HEK293 (cell line): Measurements from ENCODE around the gene PSTPIP2.

Experiments
- CTCF ChIA-PET: fragments of 350-600 bp; formaldehyde crosslinking; extraction: SDS; loops from one replicate; lab custom pipeline; 2021; ENCODE audit warnings: antibody characterized with exemption; lab: Yijun Ruan, JAX
- POLR2A ChIA-PET: fragments of 300-600 bp; formaldehyde crosslinking; extraction: SDS; loops from one replicate; lab custom pipeline; 2020; ENCODE audit warnings: antibody characterized with exemption, inconsistent platforms; lab: Yijun Ruan, JAX
- H3K27ac ChIP-seq: fragments of 200-500 bp; sonication (Bioruptor generic); 2 replicates; pipeline ENCODE4 v1.5.1; 2014; ENCODE audit warnings: low read depth, low read length, control low read depth, inconsistent platforms; ENCODE audit errors: extremely low read depth
- H3K36me3 ChIP-seq, 2 experiments: fragments of 200-500 bp in 1 of 2; sonication (Bioruptor generic) in 1 of 2; 1 replicate in 1 of 2; 2 replicates in 1 of 2; pipeline ENCODE4 v1.5.1; 2014 to 2017; ENCODE audit warnings: inconsistent platforms in 2 of 2, low read length in 2 of 2; ENCODE audit not compliant: control insufficient read depth in 2 of 2, insufficient read depth in 1 of 2
- H3K4me1 ChIP-seq: fragments of 200-500 bp; sonication (Bioruptor generic); 2 replicates; pipeline ENCODE4 v1.5.1; 2014; ENCODE audit warnings: mild to moderate bottlenecking, low read length, inconsistent platforms; ENCODE audit not compliant: control insufficient read depth, insufficient read depth
- H3K4me3 ChIP-seq: 2 replicates; pipeline ENCODE4 v1.5.1; 2011; ENCODE audit warnings: low read depth, mild to moderate bottlenecking, control low read depth, low read length, moderate library complexity
- H3K9me3 ChIP-seq: fragments of 200-500 bp; sonication (Bioruptor generic); 2 replicates; pipeline ENCODE4 v1.5.1; 2014; ENCODE audit warnings: low read depth, low read length, inconsistent platforms; ENCODE audit not compliant: control insufficient read depth, insufficient read depth
- AEBP2 ChIP-seq: fragments of 450-650 bp; formaldehyde crosslinking; IDR thresholded peaks from 2 replicates; pipeline ENCODE4 v1.5.1; 2016; ENCODE audit warnings: missing biosample characterization, missing genetic modification characterization, borderline replicate concordance
- BCL11A ChIP-seq: fragments of 450-650 bp; formaldehyde crosslinking; IDR thresholded peaks from 2 replicates; pipeline ENCODE4 v1.5.1; 2016; ENCODE audit warnings: low read depth, missing biosample characterization, missing genetic modification characterization
- MYNN ChIP-seq: fragments of 450-650 bp; formaldehyde crosslinking; IDR thresholded peaks from 2 replicates; pipeline ENCODE4 v1.5.1; 2016; ENCODE audit warnings: missing biosample characterization, missing genetic modification characterization, borderline replicate concordance
- WT1 ChIP-seq: fragments of 450-650 bp; formaldehyde crosslinking; IDR thresholded peaks from 2 replicates; pipeline ENCODE4 v1.5.1; 2016; ENCODE audit warnings: missing biosample characterization, missing genetic modification characterization
- ZBTB1 ChIP-seq: fragments of 450-650 bp; formaldehyde crosslinking; IDR thresholded peaks from 2 replicates; pipeline ENCODE4 v1.5.1; 2016; ENCODE audit warnings: missing biosample characterization, missing genetic modification characterization
- ZEB2 ChIP-seq: fragments of 450-650 bp; formaldehyde crosslinking; IDR thresholded peaks from 2 replicates; pipeline ENCODE4 v1.5.1; 2016; ENCODE audit warnings: missing biosample characterization, missing genetic modification characterization
- ZNF121 ChIP-seq: fragments of 450-650 bp; formaldehyde crosslinking; IDR thresholded peaks from 2 replicates; pipeline ENCODE4 v1.5.1; 2016; ENCODE audit warnings: missing biosample characterization, missing genetic modification characterization
- ZNF133 ChIP-seq: fragments of 450-650 bp; formaldehyde crosslinking; IDR thresholded peaks from 2 replicates; pipeline ENCODE4 v1.5.1; 2016; ENCODE audit warnings: missing biosample characterization, missing genetic modification characterization
- ZNF140 ChIP-seq: fragments of 450-650 bp; formaldehyde crosslinking; IDR thresholded peaks from 2 replicates; pipeline ENCODE4 v1.5.1; 2016; ENCODE audit warnings: missing biosample characterization, missing genetic modification characterization
- ZNF19 ChIP-seq: fragments of 450-650 bp; formaldehyde crosslinking; IDR thresholded peaks from 2 replicates; pipeline ENCODE4; 2016; ENCODE audit warnings: missing biosample characterization, missing genetic modification characterization, low read depth
- ZNF221 ChIP-seq: fragments of 450-650 bp; formaldehyde crosslinking; IDR thresholded peaks from 2 replicates; pipeline ENCODE4 v1.5.1; 2017; ENCODE audit warnings: missing biosample characterization, missing genetic modification characterization, borderline replicate concordance
- ZNF266 ChIP-seq: fragments of 450-650 bp; formaldehyde crosslinking; IDR thresholded peaks from 2 replicates; pipeline ENCODE4 v1.5.1; 2016; ENCODE audit warnings: missing biosample characterization, missing genetic modification characterization, low read depth
- ZNF398 ChIP-seq: fragments of 450-650 bp; formaldehyde crosslinking; IDR thresholded peaks from 2 replicates; pipeline ENCODE4 v1.5.1; 2017; ENCODE audit warnings: missing biosample characterization, missing genetic modification characterization
- ZNF501 ChIP-seq: fragments of 450-650 bp; formaldehyde crosslinking; IDR thresholded peaks from 2 replicates; pipeline ENCODE4 v1.5.1; 2016; ENCODE audit warnings: missing biosample characterization, missing genetic modification characterization
- ZNF518A ChIP-seq: fragments of 450-650 bp; formaldehyde crosslinking; conservative IDR thresholded peaks from 2 replicates; pipeline ENCODE4 v1.5.1; 2016; ENCODE audit warnings: low read depth, missing biosample characterization, missing genetic modification characterization
- ZNF521 ChIP-seq: fragments of 450-650 bp; formaldehyde crosslinking; IDR thresholded peaks from 2 replicates; pipeline ENCODE4 v1.5.1; 2017; ENCODE audit warnings: missing biosample characterization, mild to moderate bottlenecking, missing genetic modification characterization
- ZNF530 ChIP-seq: fragments of 450-650 bp; formaldehyde crosslinking; IDR thresholded peaks from 2 replicates; pipeline ENCODE4 v1.5.1; 2016; ENCODE audit warnings: low read depth, missing biosample characterization, missing genetic modification characterization
- ZNF555 ChIP-seq: fragments of 450-650 bp; formaldehyde crosslinking; conservative IDR thresholded peaks from 2 replicates; pipeline ENCODE4 v1.5.1; 2017; ENCODE audit warnings: missing biosample characterization, mild to moderate bottlenecking, missing genetic modification characterization, inconsistent platforms
- ZNF600 ChIP-seq: fragments of 450-650 bp; formaldehyde crosslinking; IDR thresholded peaks from 2 replicates; pipeline ENCODE4 v1.5.1; 2016; ENCODE audit warnings: missing biosample characterization, missing genetic modification characterization
- ZNF626 ChIP-seq: fragments of 450-650 bp; sonication (Bioruptor Pico); formaldehyde crosslinking; IDR thresholded peaks from 2 replicates; pipeline ENCODE4 v1.5.1; 2018; ENCODE audit warnings: missing biosample characterization, missing genetic modification characterization, inconsistent platforms

The PSTPIP2 gene

GRCh38 chr18:45938488-45938935 is 133.5 kb downstream of the PSTPIP2 start (continued):
- TF ChIP-seq ZNF398 (tag by site-specific recombination) = no peak
- no peak for TF ChIP-seq ZBTB1 (tag by site-specific recombination)
- no peak for TF ChIP-seq ZNF133 (tag by site-specific recombination)
- TF ChIP-seq AEBP2 (tag by site-specific recombination) = no peak
- no peak for TF ChIP-seq ZNF140 (tag by site-specific recombination)
- TF ChIP-seq ZNF266 (tag by site-specific recombination) = no peak
- no peak for TF ChIP-seq WT1
- no peak for TF ChIP-seq ZNF121 (tag by site-specific recombination)

GRCh38 chr18:45935591-45936335 is 136.3 kb downstream of the PSTPIP2 start:
- Histone ChIP-seq H3K27ac (no peak overlapping the region), H3K4me1 (no peaks in the 10 kb centered on the region), H3K9me3 (no peaks in the 10 kb centered on the region), H3K4me3 (no peak overlapping the region), H3K36me3 (peaks cover 28 to 49% of the 10 kb centered on the region in 2 experiments)
- ChIA-PET CTCF (no interaction called here), POLR2A (no interaction called here)
- TF ChIP-seq ZNF600 (tag by site-specific recombination) = no peak
- TF ChIP-seq ZEB2 (tag by site-specific recombination) = no peak
- TF ChIP-seq ZNF521 (tag by site-specific recombination) = no peak
- TF ChIP-seq BCL11A (tag by site-specific recombination) = no peak
- no peak for TF ChIP-seq ZNF501
- no peak for TF ChIP-seq ZNF221 (tag by site-specific recombination)
- TF ChIP-seq ZNF555 = no peak
- TF ChIP-seq ZNF518A (tag by site-specific recombination) = no peak
- no peak for TF ChIP-seq MYNN (tag by site-specific recombination)
- no peak for TF ChIP-seq ZNF626 (tag by site-specific recombination)
- no peak for TF ChIP-seq ZNF19 (tag by site-specific recombination)
- no peak for TF ChIP-seq ZNF530 (tag by site-specific recombination)
